Astrocyte of the cerebellum (primary cell): ENCODE measurements around the gene ZCCHC7.

ENCODE experiments used
- DNase-seq: peaks from one replicate; pipeline ENCODE4 v3.0.0-alpha.2; 2011; ENCODE audit warnings: low read depth
- H3K4me3 ChIP-seq: 2 replicates; pipeline ENCODE4 v1.5.1; 2011; ENCODE audit warnings: mild to moderate bottlenecking, low read depth, low read length, moderate library complexity
- CTCF ChIP-seq: IDR thresholded peaks from 2 replicates; pipeline ENCODE4 v1.5.1; 2012; ENCODE audit warnings: low read length, low read depth, moderate library complexity, mild to moderate bottlenecking; ENCODE audit errors: missing control alignments
- in situ Hi-C: cut with HindIII; loops from 2 replicates; pipeline ENCODE4 v1.10.0; 2017; ENCODE audit warnings: low sequenced_read_pairs

The ZCCHC7 gene

GRCh38 chr9:37369671-37370070 is 249.3 kb downstream of the ZCCHC7 start:
- no peak for TF ChIP-seq CTCF
- in situ Hi-C loops, result no loop called here
- H3K4me3 ChIP-seq, result no peak overlapping the region
- no peak for DNase-seq

GRCh38 chr9:37370282-37370681 is 249.9 kb downstream of the ZCCHC7 start:
- TF ChIP-seq CTCF, result no peak
- no peak for DNase-seq
- in situ Hi-C loops, result no loop called here
- H3K4me3 ChIP-seq, result no peak overlapping the region

GRCh38 chr9:37370968-37371563 is 250.7 kb downstream of the ZCCHC7 start:
- no peak for DNase-seq

GRCh38 chr9:37371565-37372464 is 251.4 kb downstream of the ZCCHC7 start:
- DNase-seq, result no peak
- TF ChIP-seq CTCF, result no peak
- in situ Hi-C loops, result no loop called here
- no peak overlapping the region for H3K4me3 ChIP-seq

More at GRCh38 chr9:37370968-37371563, 250.7 kb downstream of the ZCCHC7 start:
- TF ChIP-seq CTCF, result no peak
- H3K4me3 ChIP-seq, result no peak overlapping the region
- in situ Hi-C loops, result no loop called here

DNA sequence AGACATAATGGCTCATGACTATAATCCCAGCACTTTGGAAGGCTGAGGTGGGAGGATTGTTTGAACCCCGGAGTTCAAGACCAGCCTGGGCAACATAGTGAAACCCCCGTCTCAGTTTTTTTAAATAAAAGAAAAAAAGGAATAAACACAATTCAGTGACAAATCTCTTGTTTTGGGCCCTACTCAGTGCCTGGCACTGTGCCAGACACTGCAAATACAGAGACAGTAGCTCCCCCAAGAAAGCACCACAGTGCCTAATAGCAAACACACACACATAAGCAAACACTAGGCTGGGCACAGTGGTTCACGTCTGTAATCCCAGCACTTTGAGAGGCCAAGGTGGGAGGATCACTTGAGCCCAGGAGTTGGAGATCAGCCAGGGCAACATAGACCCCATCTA is 252.5 kb downstream of the ZCCHC7 start:
- in situ Hi-C loops, result no loop called here
- no peak overlapping the region for H3K4me3 ChIP-seq
- no peak for DNase-seq
- no peak for TF ChIP-seq CTCF

- no peak overlapping the region for H3K4me3 ChIP-seq
- no peak for TF ChIP-seq CTCF
- in situ Hi-C loops, result no loop called here
- DNase-seq, result no peak
Observed at GRCh38 chr9:37373621-37374020, 253.2 kb downstream of the ZCCHC7 start.
